Measurements from ENCODE around the gene CORO2B. TPM values are rescaled to one million over a fixed set of nuclear protein-coding genes. Genes with fewer than 3 reads are reported as not detected.

CORO2B gene
- total RNA-seq, 1 experiment from 2014 or later = not detected

GRCh38 chr15:68548364-68548763 is 30.4 kb upstream of the CORO2B start:
- H3K27me3 ChIP-seq (replicated peaks) = no peaks in the 10 kb centered on the region; the same call in 1 of the 2 replicates
- no peaks in the 10 kb centered on the region; the same call in 1 of the 2 replicates for H3K4me1 ChIP-seq (replicated peaks)
- no peaks in the 10 kb centered on the region for H3K36me3 ChIP-seq
- H3K4me3 ChIP-seq = no peak overlapping the region
- no peaks in the 10 kb centered on the region for H3K9me3 ChIP-seq (replicated peaks)
- DNase-seq (ENCODE audit: low read depth in 1 of 2, low spot score in 2 of 2) = no peak
- H3K27ac ChIP-seq = no peak overlapping the region

- Histone ChIP-seq H3K9me3 (replicated peaks) (no peaks in the 10 kb centered on the region), H3K4me3 (no peak overlapping the region), H3K36me3 (no peaks in the 10 kb centered on the region), H3K27me3 (replicated peaks) (no peaks in the 10 kb centered on the region; the same call in 1 of the 2 replicates), H3K27ac (no peak overlapping the region), H3K4me1 (replicated peaks) (no peaks in the 10 kb centered on the region)
- DNase-seq (ENCODE audit: low read depth in 1 of 2, low spot score in 2 of 2) = no peak
Observed at GRCh38 chr15:68550004-68550403, 28.8 kb upstream of the CORO2B start.

GRCh38 chr15:68550498-68551295 is 28.1 kb upstream of the CORO2B start:
- H3K4me1 ChIP-seq (replicated peaks) = no peaks in the 10 kb centered on the region
- H3K9me3 ChIP-seq (replicated peaks) = no peaks in the 10 kb centered on the region
- no peaks in the 10 kb centered on the region; the same call in 1 of the 2 replicates for H3K27me3 ChIP-seq (replicated peaks)
- H3K4me3 ChIP-seq = no peak overlapping the region
- DNase-seq (ENCODE audit: low read depth in 1 of 2, low spot score in 2 of 2) = peak; percentile 37 to 75
- H3K27ac ChIP-seq = no peak overlapping the region
- no peaks in the 10 kb centered on the region for H3K36me3 ChIP-seq

- no peak overlapping the region for H3K27ac ChIP-seq
- no peak overlapping the region for H3K4me3 ChIP-seq
- H3K9me3 ChIP-seq (replicated peaks) = no peaks in the 10 kb centered on the region
- no peaks in the 10 kb centered on the region; the same call in 1 of the 2 replicates for H3K27me3 ChIP-seq (replicated peaks)
- no peak for DNase-seq (ENCODE audit: low read depth in 1 of 2, low spot score in 2 of 2)
- H3K36me3 ChIP-seq = no peaks in the 10 kb centered on the region
- H3K4me1 ChIP-seq (replicated peaks) = no peaks in the 10 kb centered on the region
Observed at GRCh38 chr15:68551296-68551635, 27.5 kb upstream of the CORO2B start.

DNA sequence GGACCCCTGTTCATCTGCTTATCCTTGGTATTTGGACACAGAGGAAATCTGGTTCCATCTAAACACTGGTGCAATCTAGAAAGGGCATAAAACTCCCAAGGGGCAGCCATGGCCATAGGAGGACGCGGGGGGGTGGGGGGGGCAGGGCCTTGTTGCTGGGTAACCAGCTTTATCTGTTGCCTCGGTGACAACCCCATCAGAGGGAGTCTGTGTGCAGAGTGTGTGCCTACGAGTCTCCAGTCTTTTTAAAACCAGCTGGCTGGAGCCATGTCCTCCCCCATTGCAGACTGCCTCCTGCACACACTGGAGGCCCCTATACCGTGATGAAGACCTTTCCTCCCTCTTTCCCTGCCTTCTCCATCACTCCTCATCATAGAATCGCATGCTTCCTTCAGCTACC is 26.4 kb upstream of the CORO2B start:
- H3K4me1 ChIP-seq (replicated peaks) = no peaks in the 10 kb centered on the region
- H3K27ac ChIP-seq = no peak overlapping the region
- DNase-seq (ENCODE audit: low read depth in 1 of 2, low spot score in 2 of 2) = no peak
- H3K36me3 ChIP-seq = no peaks in the 10 kb centered on the region
- no peaks in the 10 kb centered on the region for H3K9me3 ChIP-seq (replicated peaks)
- H3K27me3 ChIP-seq (replicated peaks) = no peaks in the 10 kb centered on the region
- H3K4me3 ChIP-seq = no peak overlapping the region

- Histone ChIP-seq H3K9me3 (replicated peaks) (no peaks in the 10 kb centered on the region), H3K36me3 (no peaks in the 10 kb centered on the region), H3K4me1 (replicated peaks) (no peaks in the 10 kb centered on the region), H3K27me3 (replicated peaks) (no peaks in the 10 kb centered on the region), H3K4me3 (no peak overlapping the region), H3K27ac (no peak overlapping the region)
- peak; percentile 33 to 57 for DNase-seq (ENCODE audit: low read depth in 1 of 2, low spot score in 2 of 2)
Observed at GRCh38 chr15:68552773-68553172, 26.0 kb upstream of the CORO2B start.

- H3K4me3 ChIP-seq = no peak overlapping the region
- no peak overlapping the region for H3K27ac ChIP-seq
- H3K4me1 ChIP-seq (replicated peaks) = no peaks in the 10 kb centered on the region
- DNase-seq (ENCODE audit: low read depth in 1 of 2, low spot score in 2 of 2) = peak in 1 of 2 experiments; percentile 39
- no peaks in the 10 kb centered on the region for H3K27me3 ChIP-seq (replicated peaks)
- H3K9me3 ChIP-seq (replicated peaks) = no peaks in the 10 kb centered on the region
- H3K36me3 ChIP-seq = no peaks in the 10 kb centered on the region
Observed at GRCh38 chr15:68553314-68553993, 25.3 kb upstream of the CORO2B start.

- Histone ChIP-seq H3K27ac (no peak overlapping the region), H3K4me1 (replicated peaks) (no peaks in the 10 kb centered on the region), H3K9me3 (replicated peaks) (no peaks in the 10 kb centered on the region), H3K36me3 (no peaks in the 10 kb centered on the region), H3K4me3 (no peak overlapping the region), H3K27me3 (replicated peaks) (no peaks in the 10 kb centered on the region)
- peak; percentile 54 to 77 for DNase-seq (ENCODE audit: low read depth in 1 of 2, low spot score in 2 of 2)
Observed at GRCh38 chr15:68553994-68554720, 24.6 kb upstream of the CORO2B start.

GRCh38 chr15:68554721-68555678 is 23.8 kb upstream of the CORO2B start:
- Histone ChIP-seq H3K9me3 (replicated peaks) (peaks cover 2% of the 10 kb centered on the region; the same call in 1 of the 2 replicates), H3K36me3 (no peaks in the 10 kb centered on the region), H3K4me1 (replicated peaks) (peaks cover 7% of the 10 kb centered on the region), H3K27ac (no peak overlapping the region), H3K4me3 (no peak overlapping the region), H3K27me3 (replicated peaks) (no peaks in the 10 kb centered on the region)
- DNase-seq (ENCODE audit: low read depth in 1 of 2, low spot score in 2 of 2) = no peak

DNA sequence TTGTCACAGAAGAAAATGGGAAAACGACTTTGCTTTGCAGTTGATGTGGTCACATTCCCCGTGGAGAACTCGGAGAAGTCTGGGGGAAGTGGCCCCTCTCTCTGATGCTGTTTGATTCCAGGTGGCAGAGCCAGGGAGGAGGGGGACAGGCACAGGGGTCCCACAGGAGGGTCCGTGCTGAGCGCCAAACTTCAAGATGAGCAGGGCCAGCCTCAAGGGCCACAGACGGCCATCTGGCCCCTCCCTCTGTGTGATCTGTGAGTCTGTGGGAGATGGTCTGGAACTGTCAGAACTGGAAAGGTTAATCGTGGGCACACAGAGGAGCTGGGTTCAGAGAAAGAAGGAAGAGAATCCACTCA is 23.1 kb upstream of the CORO2B start:
- Histone ChIP-seq H3K4me1 (replicated peaks) (peaks cover 7% of the 10 kb centered on the region), H3K36me3 (no peaks in the 10 kb centered on the region), H3K27me3 (replicated peaks) (no peaks in the 10 kb centered on the region; the same call in 1 of the 2 replicates), H3K9me3 (replicated peaks) (peaks cover 2% of the 10 kb centered on the region; the same call in 1 of the 2 replicates), H3K4me3 (no peak overlapping the region), H3K27ac (no peak overlapping the region)
- no peak for DNase-seq (ENCODE audit: low read depth in 1 of 2, low spot score in 2 of 2)

GRCh38 chr15:68556139-68556990 is 22.4 kb upstream of the CORO2B start:
- Histone ChIP-seq H3K4me3 (no peak overlapping the region), H3K4me1 (replicated peaks) (peaks cover 7% of the 10 kb centered on the region), H3K9me3 (replicated peaks) (peaks cover 2% of the 10 kb centered on the region; the same call in 1 of the 2 replicates), H3K36me3 (no peaks in the 10 kb centered on the region), H3K27me3 (replicated peaks) (no peaks in the 10 kb centered on the region; the same call in 1 of the 2 replicates), H3K27ac (no peak overlapping the region)
- no peak for DNase-seq (ENCODE audit: low read depth in 1 of 2, low spot score in 2 of 2)
